HepG2 (cell line): ENCODE results near the gene TMEM198. TPM values are rescaled to one million over a fixed set of nuclear protein-coding genes. Genes with fewer than 3 reads are reported as not detected.

ENCODE experiments used
- ATAC-seq: fragments of 200-7000 bp; cut with Tn5 transposase; 3 replicates; pipeline ENCODE4 v1.9.1; 2020; ENCODE audit warnings: mild to moderate bottlenecking, moderate library complexity
- BruUV-seq: library from RNA; stranded (reverse); fragments of 400-500 nt; replicated peaks from 2 replicates; lab custom pipeline; 2021; lab: Mats Ljungman, UMichigan
- CTCF ChIA-PET: fragments of 300-600 bp; formaldehyde crosslinking; extraction: SDS; loops from one replicate; lab custom pipeline; 2021; ENCODE audit warnings: low total read pairs, inconsistent platforms, low intra/inter-chr PET ratio; lab: Yijun Ruan, JAX
- POLR2A ChIA-PET: fragments of 350-600 bp; sonication (Branson Sonifier 250); formaldehyde crosslinking; loops from one replicate; lab custom pipeline; 2020; ENCODE audit warnings: antibody characterized with exemption, inconsistent platforms; lab: Yijun Ruan, JAX
- DNase-seq: peaks from one replicate; pipeline ENCODE4 v3.0.0-alpha.2; 2015; ENCODE audit warnings: low spot score
- FAIRE-seq: peaks from 3 replicates; lab custom pipeline; 2011; peaks lifted over from hg19 to GRCh38; lab: Jason Lieb, UNC
- H2AFZ ChIP-seq: one replicate; pipeline ENCODE4 v1.6.1; 2011; ENCODE audit warnings: low read length, inconsistent platforms
- H3K27ac ChIP-seq: fragments of 300-600 bp; 3 replicates; pipeline ENCODE4 v1.8.0; 2011; ENCODE audit warnings: mixed run types, mild to moderate bottlenecking, mixed read lengths, low read length, inconsistent platforms; ENCODE audit not compliant: insufficient read depth; ENCODE audit errors: extremely low read length
- H3K27me3 ChIP-seq, 2 experiments: fragments of 200-600 bp in 1 of 2; 2 replicates in 1 of 2; 3 replicates in 1 of 2; pipeline versions ENCODE4 v1.6.0 to v1.8.0; 2011; ENCODE audit warnings: low read length in 2 of 2, mild to moderate bottlenecking in 2 of 2, moderate library complexity in 2 of 2, inconsistent platforms in 1 of 2; ENCODE audit not compliant: insufficient read depth in 2 of 2, control insufficient read depth in 1 of 2
- H3K36me3 ChIP-seq, 2 experiments: fragments of 200-600 bp in 1 of 2; replicated peaks in 1 of 2; 2 replicates in 1 of 2; 3 replicates in 1 of 2; pipeline versions ENCODE4 v1.5.1 to v1.8.0; 2011; ENCODE audit warnings: low read length in 2 of 2, inconsistent platforms in 1 of 2; ENCODE audit not compliant: insufficient read depth in 2 of 2, control insufficient read depth in 1 of 2
- H3K4me1 ChIP-seq: 2 replicates; pipeline ENCODE4 v1.5.1; 2012; ENCODE audit warnings: low read length, inconsistent platforms; ENCODE audit not compliant: insufficient read depth
- H3K4me2 ChIP-seq: 2 replicates; pipeline ENCODE4 v1.6.0; 2011; ENCODE audit warnings: low read depth, low read length, inconsistent platforms
- H3K4me3 ChIP-seq, 3 experiments: fragments of 200-600 bp in 1 of 3; sonication (generic), shearing (Covaris generic) in 1 of 3; replicated peaks in 1 of 3; 2 replicates each; pipeline ENCODE4 v1.5.1; 2011 to 2016; ENCODE audit warnings: low read length in 3 of 3, inconsistent platforms in 2 of 3, low read depth in 2 of 3, mild to moderate bottlenecking in 2 of 3, control low read depth in 1 of 3, mixed read lengths in 1 of 3; ENCODE audit not compliant: insufficient read depth in 1 of 3
- H3K79me2 ChIP-seq: one replicate; pipeline ENCODE4 v1.6.1; 2011; ENCODE audit warnings: low read length, inconsistent platforms; ENCODE audit not compliant: insufficient read depth
- H3K9ac ChIP-seq: 2 replicates; pipeline ENCODE4 v1.6.0; 2011; ENCODE audit warnings: mild to moderate bottlenecking, low read depth, low read length, inconsistent platforms; ENCODE audit not compliant: insufficient read depth
- H3K9me3 ChIP-seq: 2 replicates; pipeline ENCODE4 v1.5.1; 2012; ENCODE audit warnings: mild to moderate bottlenecking, low read length
- H4K20me1 ChIP-seq: 2 replicates; pipeline ENCODE4 v1.6.0; 2011; ENCODE audit warnings: inconsistent platforms, mild to moderate bottlenecking, low read length, moderate library complexity; ENCODE audit not compliant: insufficient read depth
- ETV5 ChIP-seq: IDR thresholded peaks from 2 replicates; pipeline ENCODE4 v1.6.1; 2018; ENCODE audit warnings: missing biosample characterization, missing genetic modification reagents, inconsistent platforms, borderline replicate concordance
- MTF1 ChIP-seq: sonication (generic); formaldehyde crosslinking; IDR thresholded peaks from 2 replicates; pipeline ENCODE4 v1.5.0; 2020; ENCODE audit warnings: missing genetic modification reagents
- SAP130 ChIP-seq: IDR thresholded peaks from 2 replicates; pipeline ENCODE4 v1.6.1; 2016; ENCODE audit warnings: low read depth
- TBX2 ChIP-seq: sonication (generic); formaldehyde crosslinking; IDR thresholded peaks from 2 replicates; pipeline ENCODE4 v1.5.0; 2020; ENCODE audit warnings: missing genetic modification reagents, mild to moderate bottlenecking, borderline replicate concordance
- TEAD2 ChIP-seq: sonication (generic); formaldehyde crosslinking; IDR thresholded peaks from 2 replicates; pipeline ENCODE4 v1.9.0; 2021; ENCODE audit warnings: missing genetic modification reagents
- ZFY ChIP-seq: sonication (generic); formaldehyde crosslinking; IDR thresholded peaks from 2 replicates; pipeline ENCODE4 v1.4.0; 2020; ENCODE audit warnings: missing genetic modification reagents
- ZNF549 ChIP-seq: sonication (generic); formaldehyde crosslinking; IDR thresholded peaks from 2 replicates; pipeline ENCODE4 v1.5.0; 2020; ENCODE audit warnings: missing genetic modification reagents
- ZNF674 ChIP-seq: sonication (generic); formaldehyde crosslinking; IDR thresholded peaks from 2 replicates; pipeline ENCODE4 v1.5.0; 2020; ENCODE audit warnings: low read depth, mild to moderate bottlenecking, missing genetic modification reagents
- ZNF839 ChIP-seq: sonication (generic); formaldehyde crosslinking; IDR thresholded peaks from 2 replicates; pipeline ENCODE4 v1.4.0; 2020; ENCODE audit warnings: missing genetic modification reagents, mild to moderate bottlenecking, borderline replicate concordance
- ZNF891 ChIP-seq: sonication (generic); formaldehyde crosslinking; IDR thresholded peaks from 2 replicates; pipeline ENCODE4 v1.5.0; 2020; ENCODE audit warnings: mild to moderate bottlenecking, missing genetic modification reagents
- WGBS: methylation state at CpG from one replicate; pipeline ENCODE4 v1.1.6; 2017; ENCODE audit warnings: low lambda C conversion rate; 5-methylcytosine and 5-hydroxymethylcytosine counted together
- in situ Hi-C: cut with HindIII; loops from 2 replicates; pipeline ENCODE4 v1.10.0; 2017; ENCODE audit warnings: low pct_unique_long_range_greater_than_20kb; ENCODE audit not compliant: extremely low pct_ligation_motif_present
- intact Hi-C: fragments of 100-400 bp; cut with micrococcal nuclease; formaldehyde crosslinking; loops from one replicate; pipeline ENCODE4 v1.10.0; 2022; ENCODE audit not compliant: unreplicated experiment
- polyA plus RNA-seq, 8 experiments: library from polyadenylated mRNA; depleted of rRNA in 3 of 8; stranded (reverse) in 7 of 8; unstranded in 1 of 8; fragments of >200 nt; fragmentation: Illumina TruSeq in 4 of 8; extraction: Trizol in 4 of 8; gene quantifications; 2 replicates each; pipeline versions ENCODE4 v1.2.1 to v1.2.3, GENCODE V29; 2011 to 2016; ENCODE audit warnings: low read depth in 4 of 8, missing spikeins in 1 of 8, mixed read lengths in 1 of 8; ENCODE audit not compliant: insufficient read depth in 1 of 8
- total RNA-seq, 5 experiments: library from RNA; depleted of rRNA; stranded (reverse); fragments of >200 nt; fragmentation: Illumina TruSeq; extraction: Trizol; gene quantifications; 2 replicates each; pipeline ENCODE4 v1.2.3, GENCODE V29; 2016; ENCODE audit warnings: low read depth in 1 of 5
- TF ChIP-seq, protein P1 (sequence below): sonication (generic); formaldehyde crosslinking; IDR thresholded peaks from 2 replicates; pipeline ENCODE4 v1.4.0; 2020; ENCODE audit warnings: missing genetic modification reagents
- TF ChIP-seq, protein P2 (sequence below): sonication (generic); formaldehyde crosslinking; IDR thresholded peaks from 2 replicates; pipeline ENCODE4 v1.5.1; 2020; ENCODE audit warnings: mild to moderate bottlenecking, missing genetic modification reagents, moderate library complexity
- TF ChIP-seq, protein P3 (sequence below): IDR thresholded peaks from 2 replicates; pipeline ENCODE4 v1.6.1; 2016; ENCODE audit warnings: missing compliant biosample characterization, missing genetic modification reagents, borderline replicate concordance

TMEM198 gene
- total and polyA plus RNA-seq, 2 of the 13 experiments (the other 11 are each of a cell fraction or from before 2014, with no cell fraction given), result 17.3 to 23.5 TPM

DNA sequence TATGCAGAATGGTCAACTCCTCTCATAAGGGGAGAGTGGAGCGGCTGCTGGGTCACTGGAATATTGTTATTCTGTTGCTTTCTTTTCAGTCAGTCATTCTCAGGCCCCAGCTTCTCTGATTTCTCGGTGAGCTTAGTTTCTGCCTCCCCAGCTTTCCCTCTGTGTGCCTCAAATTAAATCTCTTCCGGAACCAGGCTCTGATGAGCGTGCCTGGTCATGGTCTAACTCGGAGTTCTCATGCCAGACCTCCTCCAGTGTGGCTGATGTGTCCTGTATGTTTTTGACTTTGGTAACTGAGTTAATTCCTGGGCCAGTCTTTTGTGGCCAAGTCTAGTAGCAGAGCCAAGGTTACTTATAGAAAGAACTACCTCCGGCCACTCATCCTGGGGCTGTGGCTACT, 48.9 kb downstream of the TMEM198 start:
- Histone ChIP-seq H3K9me3 (no peaks in the 10 kb centered on the region), H3K79me2 (no peaks in the 10 kb centered on the region), H3K27ac (no peak overlapping the region), H3K9ac (no peak overlapping the region), H3K36me3 (no peaks in the 10 kb centered on the region), H3K4me1 (peaks cover 60% of the 10 kb centered on the region), H2AFZ (peak overlapping the region; percentile 31), H3K4me3 (no peak overlapping the region), H4K20me1 (no peaks in the 10 kb centered on the region), H3K4me2 (no peak overlapping the region; the same call in 1 of the 2 replicates), H3K27me3 (no peaks in the 10 kb centered on the region; a peak in 1 of 5 replicates)
- TF ChIP-seq ZNF891 (CRISPR knock-in tag) (no peak), ZNF839 (no peak), ZFY (no peak), ZNF674 (CRISPR knock-in tag) (no peak), ETV5 (CRISPR knock-in tag) (no peak), SAP130 (CRISPR knock-in tag) (no peak), TBX2 (CRISPR knock-in tag) (no peak), MTF1 (CRISPR knock-in tag) (no peak), ZNF549 (CRISPR knock-in tag) (no peak), TEAD2 (CRISPR knock-in tag) (no peak)
- TF ChIP-seq, protein P1, sequence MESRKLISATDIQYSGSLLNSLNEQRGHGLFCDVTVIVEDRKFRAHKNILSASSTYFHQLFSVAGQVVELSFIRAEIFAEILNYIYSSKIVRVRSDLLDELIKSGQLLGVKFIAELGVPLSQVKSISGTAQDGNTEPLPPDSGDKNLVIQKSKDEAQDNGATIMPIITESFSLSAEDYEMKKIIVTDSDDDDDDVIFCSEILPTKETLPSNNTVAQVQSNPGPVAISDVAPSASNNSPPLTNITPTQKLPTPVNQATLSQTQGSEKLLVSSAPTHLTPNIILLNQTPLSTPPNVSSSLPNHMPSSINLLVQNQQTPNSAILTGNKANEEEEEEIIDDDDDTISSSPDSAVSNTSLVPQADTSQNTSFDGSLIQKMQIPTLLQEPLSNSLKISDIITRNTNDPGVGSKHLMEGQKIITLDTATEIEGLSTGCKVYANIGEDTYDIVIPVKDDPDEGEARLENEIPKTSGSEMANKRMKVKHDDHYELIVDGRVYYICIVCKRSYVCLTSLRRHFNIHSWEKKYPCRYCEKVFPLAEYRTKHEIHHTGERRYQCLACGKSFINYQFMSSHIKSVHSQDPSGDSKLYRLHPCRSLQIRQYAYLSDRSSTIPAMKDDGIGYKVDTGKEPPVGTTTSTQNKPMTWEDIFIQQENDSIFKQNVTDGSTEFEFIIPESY (CRISPR knock-in tag), result no peak
- TF ChIP-seq, protein P2, sequence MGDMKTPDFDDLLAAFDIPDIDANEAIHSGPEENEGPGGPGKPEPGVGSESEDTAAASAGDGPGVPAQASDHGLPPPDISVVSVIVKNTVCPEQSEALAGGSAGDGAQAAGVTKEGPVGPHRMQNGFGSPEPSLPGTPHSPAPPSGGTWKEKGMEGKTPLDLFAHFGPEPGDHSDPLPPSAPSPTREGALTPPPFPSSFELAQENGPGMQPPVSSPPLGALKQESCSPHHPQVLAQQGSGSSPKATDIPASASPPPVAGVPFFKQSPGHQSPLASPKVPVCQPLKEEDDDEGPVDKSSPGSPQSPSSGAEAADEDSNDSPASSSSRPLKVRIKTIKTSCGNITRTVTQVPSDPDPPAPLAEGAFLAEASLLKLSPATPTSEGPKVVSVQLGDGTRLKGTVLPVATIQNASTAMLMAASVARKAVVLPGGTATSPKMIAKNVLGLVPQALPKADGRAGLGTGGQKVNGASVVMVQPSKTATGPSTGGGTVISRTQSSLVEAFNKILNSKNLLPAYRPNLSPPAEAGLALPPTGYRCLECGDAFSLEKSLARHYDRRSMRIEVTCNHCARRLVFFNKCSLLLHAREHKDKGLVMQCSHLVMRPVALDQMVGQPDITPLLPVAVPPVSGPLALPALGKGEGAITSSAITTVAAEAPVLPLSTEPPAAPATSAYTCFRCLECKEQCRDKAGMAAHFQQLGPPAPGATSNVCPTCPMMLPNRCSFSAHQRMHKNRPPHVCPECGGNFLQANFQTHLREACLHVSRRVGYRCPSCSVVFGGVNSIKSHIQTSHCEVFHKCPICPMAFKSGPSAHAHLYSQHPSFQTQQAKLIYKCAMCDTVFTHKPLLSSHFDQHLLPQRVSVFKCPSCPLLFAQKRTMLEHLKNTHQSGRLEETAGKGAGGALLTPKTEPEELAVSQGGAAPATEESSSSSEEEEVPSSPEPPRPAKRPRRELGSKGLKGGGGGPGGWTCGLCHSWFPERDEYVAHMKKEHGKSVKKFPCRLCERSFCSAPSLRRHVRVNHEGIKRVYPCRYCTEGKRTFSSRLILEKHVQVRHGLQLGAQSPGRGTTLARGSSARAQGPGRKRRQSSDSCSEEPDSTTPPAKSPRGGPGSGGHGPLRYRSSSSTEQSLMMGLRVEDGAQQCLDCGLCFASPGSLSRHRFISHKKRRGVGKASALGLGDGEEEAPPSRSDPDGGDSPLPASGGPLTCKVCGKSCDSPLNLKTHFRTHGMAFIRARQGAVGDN (CRISPR knock-in tag), result no peak
- TF ChIP-seq, protein P3, sequence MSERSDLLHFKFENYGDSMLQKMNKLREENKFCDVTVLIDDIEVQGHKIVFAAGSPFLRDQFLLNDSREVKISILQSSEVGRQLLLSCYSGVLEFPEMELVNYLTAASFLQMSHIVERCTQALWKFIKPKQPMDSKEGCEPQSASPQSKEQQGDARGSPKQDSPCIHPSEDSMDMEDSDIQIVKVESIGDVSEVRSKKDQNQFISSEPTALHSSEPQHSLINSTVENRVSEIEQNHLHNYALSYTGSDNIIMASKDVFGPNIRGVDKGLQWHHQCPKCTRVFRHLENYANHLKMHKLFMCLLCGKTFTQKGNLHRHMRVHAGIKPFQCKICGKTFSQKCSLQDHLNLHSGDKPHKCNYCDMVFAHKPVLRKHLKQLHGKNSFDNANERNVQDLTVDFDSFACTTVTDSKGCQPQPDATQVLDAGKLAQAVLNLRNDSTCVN (CRISPR knock-in tag), result no peak
- in situ Hi-C loops (no loop called here), intact Hi-C loops (no loop called here)
- BruUV-seq, result no TSS peak
- no peak for FAIRE-seq
- POLR2A ChIA-PET, result interaction anchor here (1.2 kb wide), 1 partner anchor 21 kb away, joined by 3 read pairs; the partner anchor contains the start of gene OBSL1
- WGBS, result 75% methylated on average over 6 of the region's 6 CpGs
- CTCF ChIA-PET, result no interaction called here
- ATAC-seq, result no peak
- no peak for DNase-seq
